GM19438 (cell line): Measurements from ENCODE around the gene SPSB3.
"Not testable (repeated sequence)": the region's sequence is repeated elsewhere in the genome, so short reads cannot be mapped to it uniquely, and the experiment has no call there.

Experiments
- ATAC-seq: cut with Tn5 transposase; IDR thresholded peaks from one replicate; pipeline ENCODE4 v1.9.1; 2021; ENCODE audit warnings: low read depth; ENCODE audit not compliant: unreplicated experiment

Gene SPSB3

DNA sequence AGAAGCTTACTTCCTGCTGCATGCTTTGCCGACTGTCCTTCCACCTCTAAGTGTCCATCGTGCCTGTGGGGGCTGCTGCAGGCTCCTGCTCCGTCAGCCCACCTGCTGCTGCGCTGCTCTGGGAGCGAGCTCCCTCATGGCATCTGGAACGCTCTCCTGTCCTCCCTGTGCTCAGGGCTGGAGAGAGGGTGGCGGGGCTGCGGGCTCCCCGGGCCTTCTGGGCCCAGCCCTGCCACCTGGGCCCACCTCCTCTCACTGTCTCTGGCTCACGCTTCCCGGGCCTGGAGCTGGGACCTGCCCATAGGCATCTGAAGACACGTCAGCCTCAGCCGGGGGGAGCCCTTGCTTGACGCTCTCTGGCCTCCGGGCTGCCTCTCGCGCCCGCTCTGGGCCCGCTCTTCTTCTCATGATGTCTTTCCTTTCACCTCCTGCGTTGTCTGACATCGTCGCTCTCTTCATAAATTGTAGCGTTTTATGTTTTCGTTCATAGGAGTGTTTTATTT is 38.0 kb downstream of the SPSB3 start:
- no peak for ATAC-seq

GRCh38 chr16:1743376-1744337 is 38.7 kb downstream of the SPSB3 start:
- no peak for ATAC-seq

DNA sequence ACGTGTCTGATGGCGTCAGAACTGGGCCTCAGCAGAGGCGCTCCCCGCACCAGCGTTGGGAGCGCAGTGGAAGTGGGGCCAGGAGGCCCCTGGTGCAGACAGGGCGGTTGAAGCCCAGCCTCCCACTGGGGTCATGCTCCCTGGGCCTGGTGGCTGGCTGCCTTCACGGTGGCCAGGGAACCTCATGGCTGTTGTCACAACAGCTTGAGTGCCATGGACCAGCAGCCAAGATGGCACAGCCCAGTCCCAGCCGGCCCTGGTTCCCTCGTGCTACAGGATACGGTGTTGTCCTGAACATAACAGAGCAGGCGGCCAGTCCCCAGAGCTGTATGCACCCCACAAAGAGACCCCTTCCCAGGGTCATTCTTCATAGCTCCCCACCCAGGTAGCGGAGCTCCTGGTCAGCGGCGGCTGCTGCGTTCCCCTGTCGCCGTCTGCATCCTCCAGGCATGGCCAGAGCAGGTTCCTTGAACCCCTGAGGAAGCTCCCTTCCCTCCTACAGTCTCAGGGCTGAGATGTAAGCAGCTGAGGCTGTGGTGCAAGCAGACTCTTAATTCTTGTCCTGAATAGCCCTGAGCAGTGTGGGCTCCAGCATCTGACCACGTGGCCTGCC is 40.7 kb downstream of the SPSB3 start:
- ATAC-seq = no peak

- ATAC-seq = no peak
Measured at GRCh38 chr16:1740781-1741490, 41.4 kb downstream of the SPSB3 start.

- no peak for ATAC-seq
Measured at GRCh38 chr16:1740234-1740633, 42.1 kb downstream of the SPSB3 start.

DNA sequence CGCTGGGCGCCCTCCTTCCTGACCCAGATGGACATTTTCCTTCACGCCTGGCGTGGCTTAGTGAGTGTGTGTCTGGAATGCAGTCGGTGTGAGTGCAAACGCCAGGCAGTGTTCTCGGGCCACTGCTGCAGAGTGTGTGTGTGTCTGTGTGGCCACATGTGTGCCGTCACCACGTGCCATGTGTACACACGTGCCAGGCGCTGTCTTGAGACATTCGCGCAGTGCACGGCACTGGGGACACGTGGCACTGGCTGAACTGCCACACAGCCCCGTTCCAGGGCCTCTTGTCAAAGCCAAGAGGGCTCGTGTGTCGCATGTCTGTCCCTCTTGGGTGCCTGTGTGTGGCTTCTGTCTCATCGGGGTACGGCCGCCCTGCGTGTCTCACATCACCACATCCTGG is 47.6 kb downstream of the SPSB3 start:
- no peak for ATAC-seq

DNA sequence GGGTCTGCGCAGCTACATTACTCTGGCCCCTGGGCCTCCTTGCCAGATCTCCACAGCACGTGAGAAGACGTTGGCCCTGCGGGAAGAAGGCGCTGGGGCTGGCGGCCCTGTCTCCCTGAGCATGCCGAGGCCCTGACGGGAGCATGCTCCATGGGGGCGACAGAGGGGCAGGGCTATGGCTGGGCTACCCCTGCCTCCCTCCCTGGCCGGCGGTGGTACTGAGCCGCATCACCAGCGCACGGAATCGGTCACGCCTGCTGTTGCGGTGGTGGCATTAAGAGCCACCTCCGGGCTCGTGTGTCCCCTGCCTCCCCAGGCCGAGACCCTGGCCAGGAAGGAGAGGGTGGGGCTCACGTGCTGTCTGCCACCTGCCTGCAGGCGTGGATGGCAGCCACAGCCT is 48.2 kb downstream of the SPSB3 start:
- ATAC-seq = no peak

GRCh38 chr16:1732551-1732987 is 49.8 kb downstream of the SPSB3 start:
- ATAC-seq = not testable (repeated sequence)

DNA sequence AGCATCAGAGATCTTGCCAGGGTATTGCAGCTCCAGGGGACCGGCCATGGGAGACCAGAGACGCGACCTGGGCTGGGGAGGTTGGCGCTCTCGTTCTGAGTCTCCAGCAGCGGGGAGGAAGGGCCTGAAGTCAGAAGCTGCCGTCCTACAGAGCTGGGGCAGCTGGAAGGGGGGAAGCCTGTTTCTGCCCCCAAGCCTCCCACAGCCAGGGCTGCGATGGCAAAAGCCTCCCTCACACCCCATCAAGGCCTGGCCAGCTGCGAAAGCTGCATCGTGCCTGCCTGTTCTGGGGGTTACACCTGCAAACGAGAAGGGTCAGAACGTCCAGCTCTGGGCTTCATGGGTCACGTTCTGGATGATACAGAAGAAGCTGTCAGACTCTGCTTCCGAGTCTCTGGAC is 50.3 kb downstream of the SPSB3 start:
- ATAC-seq = no peak

DNA sequence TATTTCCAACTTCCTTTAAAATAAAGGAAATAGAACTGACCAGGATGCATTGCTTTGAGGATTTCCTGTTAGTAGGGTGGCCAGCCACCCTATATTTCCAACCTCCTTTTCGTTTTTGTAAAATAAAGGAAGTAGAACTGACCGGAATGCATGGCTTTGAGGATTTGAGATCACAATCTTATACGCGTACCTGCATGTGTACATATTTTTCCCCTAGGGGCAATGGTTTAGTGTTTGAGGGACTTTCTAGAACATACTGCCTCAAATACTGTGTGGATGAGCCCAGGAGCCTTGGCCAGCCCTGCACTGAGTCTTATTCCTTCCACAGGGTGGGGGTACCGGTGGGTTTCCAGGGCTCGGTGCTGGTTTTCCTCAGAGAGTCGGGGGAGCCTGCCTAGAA is 50.8 kb downstream of the SPSB3 start:
- no peak for ATAC-seq

DNA sequence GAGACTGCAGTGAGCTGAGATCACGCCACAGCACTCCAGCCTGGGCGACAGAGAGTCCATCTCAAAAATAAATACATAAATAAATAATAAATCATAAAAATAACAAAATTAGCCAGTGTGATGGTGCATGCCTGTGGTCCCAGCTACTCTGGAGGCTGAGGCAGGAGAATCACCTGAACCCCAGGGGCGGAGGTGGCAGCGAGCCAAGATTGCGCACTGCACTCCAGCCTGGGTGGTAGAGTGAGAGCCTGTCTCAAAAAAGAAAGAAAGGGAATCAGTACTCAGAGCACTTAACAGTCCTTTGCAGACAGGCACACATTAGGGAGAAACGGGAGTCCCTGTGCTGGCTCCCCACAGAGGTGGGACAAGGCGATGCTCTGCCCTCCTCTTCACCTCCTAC is 51.3 kb downstream of the SPSB3 start:
- ATAC-seq = no peak

GRCh38 chr16:1729445-1729844 is 52.9 kb downstream of the SPSB3 start:
- no peak for ATAC-seq

GRCh38 chr16:1729026-1729425 is 53.3 kb downstream of the SPSB3 start:
- ATAC-seq = no peak

GRCh38 chr16:1727651-1728624 is 54.4 kb downstream of the SPSB3 start:
- no peak for ATAC-seq
